Measurements from ENCODE around the gene USP36.

- TF ChIP-seq CTCF (IDR thresholded peaks at IDR 0.05) (no peak), ZFX (IDR thresholded peaks at IDR 0.05; ENCODE audit: borderline replicate concordance) (no peak)
Observed at GRCh38 chr17:78872486-78872885, 31.9 kb upstream of the USP36 start.

Measured in 22Rv1 (cell line).